Vagina (tissue), 2 donors: ENCODE results near the gene TNS3.

Experiments used
- CTCF ChIP-seq, 3 experiments: fragments of 450-650 bp in 2 of 3; fragments of 200-600 bp in 1 of 3; sonication (generic) in 1 of 3; IDR thresholded peaks; one replicate each; pipeline ENCODE4 v1.5.1; 2017 to 2019; ENCODE audit warnings: antibody characterized with exemption in 3 of 3, mild to moderate bottlenecking in 2 of 3, moderate library complexity in 2 of 3
- POLR2A ChIP-seq, 2 donors: fragments of 450-650 bp; IDR thresholded peaks; one replicate each; pipeline ENCODE4 v1.6.1; 2017; ENCODE audit warnings: antibody characterized with exemption in 2 of 2, mild to moderate bottlenecking in 2 of 2, moderate library complexity in 2 of 2
- POLR2AphosphoS5 ChIP-seq, 2 donors: sonication (generic); formaldehyde crosslinking; IDR thresholded peaks; one replicate each; pipeline ENCODE4 v1.9.0; 2017; ENCODE audit warnings: antibody characterized with exemption in 2 of 2, mild to moderate bottlenecking in 2 of 2, low read depth in 1 of 2; ENCODE audit not compliant: insufficient read depth in 1 of 2

DNA sequence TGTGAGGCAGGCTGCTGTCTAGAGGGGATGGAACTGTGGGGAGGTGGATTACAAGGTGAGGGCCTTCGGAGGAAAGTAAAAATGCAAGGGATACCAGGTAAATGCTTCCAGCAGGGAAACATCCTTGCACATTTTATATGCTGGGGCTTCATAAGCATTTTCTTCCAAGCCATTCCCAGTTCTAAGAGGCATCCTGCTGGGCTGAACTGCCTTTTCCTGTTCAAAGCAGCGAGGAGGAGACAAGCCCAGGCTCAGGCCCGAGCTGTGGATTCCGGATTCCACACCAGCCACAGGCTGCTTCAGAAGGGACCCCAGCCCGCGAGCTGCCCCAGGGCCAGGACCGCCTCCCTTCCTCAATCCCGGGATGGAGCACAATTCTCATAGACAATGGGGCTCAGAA lies 249.7 kb downstream of the TNS3 start:
- TF ChIP-seq CTCF (IDR thresholded peaks at IDR 0.05) (no peak), POLR2AphosphoS5 (IDR thresholded peaks at IDR 0.05; ENCODE audit: insufficient read depth in 1 of 2, low read depth in 1 of 2) (no peak), POLR2A (IDR thresholded peaks at IDR 0.05) (no peak)
